ENCODE data around the gene ORC6. TPM values are rescaled to one million over a fixed set of nuclear protein-coding genes. Genes with fewer than 3 reads are reported as not detected.

The ORC6 gene
- total and polyA plus RNA-seq, 2 experiments from 2014 or later, result 32.6 to 35.5 TPM

GRCh38 chr16:46733319-46733830, 43.9 kb downstream of the ORC6 start:
- Histone ChIP-seq H3K36me3 (peaks cover 25% of the 10 kb centered on the region), H3K4me1 (ENCODE audit: low read depth) (peaks cover 4% of the 10 kb centered on the region), H3K27me3 (no peaks in the 10 kb centered on the region), H3K4me3 (no peak overlapping the region), H3K9me3 (ENCODE audit: low read depth) (no peaks in the 10 kb centered on the region), H3K27ac (peak overlapping the region; percentile 30)
- DNase-seq (ENCODE audit: low read depth in 1 of 2, low spot score in 1 of 2), result no peak
- no peak for TF ChIP-seq CTCF (IDR thresholded peaks at IDR 0.05; ENCODE audit: low read depth, low read length)

GRCh38 chr16:46736695-46737094, 47.2 kb downstream of the ORC6 start:
- Histone ChIP-seq H3K4me3 (no peak overlapping the region), H3K9me3 (ENCODE audit: low read depth) (no peaks in the 10 kb centered on the region), H3K27me3 (no peaks in the 10 kb centered on the region), H3K4me1 (ENCODE audit: low read depth) (peaks cover 18% of the 10 kb centered on the region), H3K36me3 (peaks cover 13% of the 10 kb centered on the region), H3K27ac (peak overlapping the region; percentile 76)
- TF ChIP-seq CTCF (IDR thresholded peaks at IDR 0.05; ENCODE audit: low read depth, low read length), result no peak
- peak in 1 of 2 donors; percentile 43 for DNase-seq (ENCODE audit: low read depth in 1 of 2, low spot score in 1 of 2)

GRCh38 chr16:46737621-46738214, 48.3 kb downstream of the ORC6 start:
- DNase-seq (ENCODE audit: low read depth in 1 of 2, low spot score in 1 of 2), result no peak

GRCh38 chr16:46739934-46740333, 50.5 kb downstream of the ORC6 start:
- no peak overlapping the region for H3K4me3 ChIP-seq
- no peaks in the 10 kb centered on the region for H3K27me3 ChIP-seq
- no peak for TF ChIP-seq CTCF (IDR thresholded peaks at IDR 0.05; ENCODE audit: low read depth, low read length)
- no peaks in the 10 kb centered on the region for H3K9me3 ChIP-seq (ENCODE audit: low read depth)
- DNase-seq (ENCODE audit: low read depth in 1 of 2, low spot score in 1 of 2), result no peak
- H3K27ac ChIP-seq, result peak overlapping the region; percentile 28
- H3K4me1 ChIP-seq (ENCODE audit: low read depth), result peaks cover 38% of the 10 kb centered on the region
- no peaks in the 10 kb centered on the region for H3K36me3 ChIP-seq

More at GRCh38 chr16:46737621-46738214, 48.3 kb downstream of the ORC6 start:
- H3K36me3 ChIP-seq, result peaks cover 7% of the 10 kb centered on the region
- peak overlapping the region; percentile 76 for H3K27ac ChIP-seq
- peaks cover 23% of the 10 kb centered on the region for H3K4me1 ChIP-seq (ENCODE audit: low read depth)
- no peaks in the 10 kb centered on the region for H3K27me3 ChIP-seq
- no peak for TF ChIP-seq CTCF (IDR thresholded peaks at IDR 0.05; ENCODE audit: low read depth, low read length)
- H3K9me3 ChIP-seq (ENCODE audit: low read depth), result no peaks in the 10 kb centered on the region
- no peak overlapping the region for H3K4me3 ChIP-seq

- no peaks in the 10 kb centered on the region for H3K27me3 ChIP-seq
- H3K9me3 ChIP-seq (ENCODE audit: low read depth), result no peaks in the 10 kb centered on the region
- H3K36me3 ChIP-seq, result no peaks in the 10 kb centered on the region
- peak overlapping the region; percentile 77 for H3K27ac ChIP-seq
- no peak overlapping the region for H3K4me3 ChIP-seq
- TF ChIP-seq CTCF (IDR thresholded peaks at IDR 0.05; ENCODE audit: low read depth, low read length), result no peak
- H3K4me1 ChIP-seq (ENCODE audit: low read depth), result peaks cover 67% of the 10 kb centered on the region
- DNase-seq (ENCODE audit: low read depth in 1 of 2, low spot score in 1 of 2), result peak; percentile 33 to 82
Measured at GRCh38 chr16:46743232-46743719, 53.8 kb downstream of the ORC6 start.

All from cardiac muscle cell (in vitro differentiated cells and primary cell).